ENCODE measurements around the gene APBA2.
"Not testable (repeated sequence)": the region's sequence is repeated elsewhere in the genome, so short reads cannot be mapped to it uniquely, and the experiment has no call there.

The APBA2 gene

GRCh38 chr15:29142129-29142747 lies 256.5 kb downstream of the APBA2 start:
- no peak for DNase-seq

- DNase-seq, result no peak
Measured at GRCh38 chr15:29143293-29143692, 257.5 kb downstream of the APBA2 start.

GRCh38 chr15:29143909-29144635 lies 258.3 kb downstream of the APBA2 start:
- DNase-seq, result no peak

- DNase-seq, result no peak
Measured at GRCh38 chr15:29149738-29150075, 263.9 kb downstream of the APBA2 start.

GRCh38 chr15:29150515-29151483 lies 265.0 kb downstream of the APBA2 start:
- no peak for DNase-seq

GRCh38 chr15:29151484-29151857 lies 265.7 kb downstream of the APBA2 start:
- DNase-seq, result no peak

GRCh38 chr15:29156521-29156920 lies 270.7 kb downstream of the APBA2 start:
- no peak for DNase-seq

- no peak for DNase-seq
Measured at GRCh38 chr15:29159771-29160455, 274.1 kb downstream of the APBA2 start.

- no peak for DNase-seq
Measured at GRCh38 chr15:29162411-29162810, 276.6 kb downstream of the APBA2 start.

GRCh38 chr15:29167122-29167521 lies 281.3 kb downstream of the APBA2 start:
- DNase-seq, result not testable (repeated sequence)
